ENCODE results near the gene PRICKLE4.

PRICKLE4 gene

DNA sequence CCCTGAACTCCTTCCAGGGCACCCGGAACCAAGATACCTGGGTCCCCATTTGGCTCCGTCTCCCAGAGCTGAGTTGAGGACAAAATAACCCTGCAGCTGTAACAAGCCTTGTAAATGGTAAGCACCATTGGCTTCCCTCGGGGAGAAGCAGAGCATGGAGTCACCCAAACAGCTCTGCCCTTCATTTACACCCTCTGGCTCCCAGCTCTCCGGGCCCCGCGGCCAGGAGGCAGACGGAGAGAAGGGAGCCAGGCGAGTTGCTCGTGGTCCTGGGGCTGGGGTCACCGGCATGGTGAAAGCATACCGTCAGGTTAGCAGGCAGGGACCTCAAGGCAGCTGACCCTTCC, 47.2 kb upstream of the PRICKLE4 start:
- Histone ChIP-seq H2BK12ac (ENCODE audit: low read length) (peak overlapping the region; percentile 5), H3K23ac (ENCODE audit: low read length) (no peak overlapping the region), H3K36me3 (ENCODE audit: control insufficient read depth in 1 of 2, insufficient read depth in 2 of 2, low read length in 2 of 2) (no peaks in the 10 kb centered on the region), H4K12ac (ENCODE audit: low read depth, low read length) (no peak overlapping the region), H3K27ac (ENCODE audit: low read depth, low read length) (no peak overlapping the region), H3K4ac (ENCODE audit: low read depth, low read length) (peak overlapping the region; percentile 2), H4K91ac (ENCODE audit: low read depth, low read length) (peak overlapping the region; percentile 20), H2AK5ac (ENCODE audit: low read length) (peak overlapping the region; percentile 27), H3K18ac (ENCODE audit: low read length) (peak overlapping the region; percentile 0), H3K14ac (ENCODE audit: low read length) (peak overlapping the region; percentile 1), H3K79me1 (ENCODE audit: low read length) (peaks cover 20% of the 10 kb centered on the region), H3K79me2 (ENCODE audit: control insufficient read depth, insufficient read depth, low read length, poor library complexity) (peaks cover 8% of the 10 kb centered on the region), H2BK120ac (ENCODE audit: insufficient read depth, low read length, poor library complexity) (no peak overlapping the region), H3K9ac (ENCODE audit: low read length) (no peak overlapping the region), H3K9me3 (ENCODE audit: insufficient read depth, low read depth, low read length) (no peaks in the 10 kb centered on the region), H3K4me3 (ENCODE audit: low read depth, low read length) (no peak overlapping the region), H2AFZ (ENCODE audit: insufficient read depth, low read length, poor library complexity) (peak overlapping the region; percentile 33), H3K4me1 (ENCODE audit: control insufficient read depth in 1 of 2, insufficient read depth in 2 of 2, low read length in 2 of 2) (peaks cover 19 to 22% of the 10 kb centered on the region in 2 experiments), H4K8ac (ENCODE audit: low read depth, low read length) (peak overlapping the region; percentile 17), H2BK5ac (ENCODE audit: low read depth, low read length, poor library complexity) (no peak overlapping the region), H3K4me2 (ENCODE audit: low read length) (peak overlapping the region; percentile 96), H3K27me3 (ENCODE audit: insufficient read depth, low read length) (no peaks in the 10 kb centered on the region)
- no peak for DNase-seq
- no CpG with 5 or more reads among the region's 11 CpGs for WGBS (ENCODE audit: extremely low coverage, insufficient coverage, insufficient read length)

- H3K14ac ChIP-seq (ENCODE audit: low read length) = peak overlapping the region; percentile 8
- H3K79me2 ChIP-seq (ENCODE audit: control insufficient read depth, insufficient read depth, low read length, poor library complexity) = peaks cover 8% of the 10 kb centered on the region
- H4K12ac ChIP-seq (ENCODE audit: low read depth, low read length) = no peak overlapping the region
- peak overlapping the region; percentile 69 for H3K18ac ChIP-seq (ENCODE audit: low read length)
- H4K91ac ChIP-seq (ENCODE audit: low read depth, low read length) = peak overlapping the region; percentile 25
- peak in 1 of 2 donors; percentile 32 for DNase-seq
- H2BK120ac ChIP-seq (ENCODE audit: insufficient read depth, low read length, poor library complexity) = no peak overlapping the region
- peak overlapping the region; percentile 6 for H3K27ac ChIP-seq (ENCODE audit: low read depth, low read length)
- H3K4me3 ChIP-seq (ENCODE audit: low read depth, low read length) = peak overlapping the region; percentile 75
- no peak overlapping the region for H2BK12ac ChIP-seq (ENCODE audit: low read length)
- no peak overlapping the region for H2AK5ac ChIP-seq (ENCODE audit: low read length)
- peak overlapping the region; percentile 11 for H4K8ac ChIP-seq (ENCODE audit: low read depth, low read length)
- no peaks in the 10 kb centered on the region for H3K36me3 ChIP-seq (ENCODE audit: control insufficient read depth in 1 of 2, insufficient read depth in 2 of 2, low read length in 2 of 2)
- H3K79me1 ChIP-seq (ENCODE audit: low read length) = peaks cover 20% of the 10 kb centered on the region
- no CpG with 5 or more reads among the region's 73 CpGs for WGBS (ENCODE audit: extremely low coverage, insufficient coverage, insufficient read length)
- H2BK5ac ChIP-seq (ENCODE audit: low read depth, low read length, poor library complexity) = no peak overlapping the region
- no peaks in the 10 kb centered on the region for H3K27me3 ChIP-seq (ENCODE audit: insufficient read depth, low read length)
- no peak overlapping the region for H3K23ac ChIP-seq (ENCODE audit: low read length)
- no peak overlapping the region for H3K9ac ChIP-seq (ENCODE audit: low read length)
- H2AFZ ChIP-seq (ENCODE audit: insufficient read depth, low read length, poor library complexity) = peak overlapping the region; percentile 56
- peaks cover 19 to 22% of the 10 kb centered on the region in 2 experiments for H3K4me1 ChIP-seq (ENCODE audit: control insufficient read depth in 1 of 2, insufficient read depth in 2 of 2, low read length in 2 of 2)
- H3K9me3 ChIP-seq (ENCODE audit: insufficient read depth, low read depth, low read length) = no peaks in the 10 kb centered on the region
- peak overlapping the region; percentile 96 for H3K4me2 ChIP-seq (ENCODE audit: low read length)
- peak overlapping the region; percentile 21 for H3K4ac ChIP-seq (ENCODE audit: low read depth, low read length)
Observed at GRCh38 chr6:41733707-41734665, 46.6 kb upstream of the PRICKLE4 start.

DNA sequence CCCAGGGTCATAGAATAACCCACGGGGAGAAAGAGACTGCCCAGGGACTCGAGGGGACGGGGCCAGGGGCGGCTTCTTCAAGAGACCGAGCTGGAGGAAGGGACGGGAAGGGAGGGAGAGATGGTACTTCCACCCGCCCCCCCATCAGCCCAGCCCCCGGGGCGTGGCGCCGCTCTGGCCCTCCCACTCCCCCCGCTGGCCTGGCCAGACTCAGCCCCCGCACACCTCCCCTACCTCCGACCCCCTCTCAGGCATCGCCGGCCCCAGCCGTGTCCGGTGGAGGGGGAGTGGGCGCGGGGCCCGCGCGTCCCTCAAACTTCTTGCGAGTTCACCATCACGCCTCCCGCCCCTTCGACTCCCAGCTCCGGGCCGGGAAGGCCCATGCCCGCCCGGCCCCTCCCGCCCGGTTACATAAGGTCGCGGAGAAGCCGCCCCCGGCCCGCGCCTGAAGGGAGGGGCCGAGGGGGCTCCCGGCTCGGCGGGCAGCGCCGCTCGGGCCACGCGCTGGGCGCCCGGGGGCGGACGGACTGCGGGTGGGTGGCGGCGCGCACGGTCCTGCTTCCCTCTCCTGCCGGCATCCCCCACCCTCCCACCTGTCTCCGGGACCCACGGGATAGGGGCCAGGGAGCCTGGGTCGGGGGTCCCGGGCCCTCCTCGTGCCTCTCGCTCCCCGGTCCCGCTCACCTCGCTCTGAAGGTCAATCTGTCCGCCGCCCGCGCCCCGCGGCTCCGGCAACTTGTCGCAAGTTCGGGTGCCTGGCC, 45.7 kb upstream of the PRICKLE4 start:
- no peaks in the 10 kb centered on the region for H3K27me3 ChIP-seq (ENCODE audit: insufficient read depth, low read length)
- H3K14ac ChIP-seq (ENCODE audit: low read length) = peak overlapping the region; percentile 28
- no peaks in the 10 kb centered on the region for H3K9me3 ChIP-seq (ENCODE audit: insufficient read depth, low read depth, low read length)
- H3K79me1 ChIP-seq (ENCODE audit: low read length) = peaks cover 25% of the 10 kb centered on the region
- DNase-seq = peak in 1 of 2 donors; percentile 33
- no peak overlapping the region for H2AK5ac ChIP-seq (ENCODE audit: low read length)
- H3K4me2 ChIP-seq (ENCODE audit: low read length) = peak overlapping the region; percentile 96
- peak overlapping the region; percentile 23 for H2BK5ac ChIP-seq (ENCODE audit: low read depth, low read length, poor library complexity)
- no peak overlapping the region for H4K12ac ChIP-seq (ENCODE audit: low read depth, low read length)
- peaks cover 24 to 27% of the 10 kb centered on the region in 2 experiments for H3K4me1 ChIP-seq (ENCODE audit: control insufficient read depth in 1 of 2, insufficient read depth in 2 of 2, low read length in 2 of 2)
- H3K18ac ChIP-seq (ENCODE audit: low read length) = peak overlapping the region; percentile 27
- H2BK12ac ChIP-seq (ENCODE audit: low read length) = no peak overlapping the region
- peak overlapping the region; percentile 71 for H3K27ac ChIP-seq (ENCODE audit: low read depth, low read length)
- peak overlapping the region; percentile 75 for H3K4me3 ChIP-seq (ENCODE audit: low read depth, low read length)
- H3K23ac ChIP-seq (ENCODE audit: low read length) = no peak overlapping the region
- peak overlapping the region; percentile 27 for H2BK120ac ChIP-seq (ENCODE audit: insufficient read depth, low read length, poor library complexity)
- H3K9ac ChIP-seq (ENCODE audit: low read length) = no peak overlapping the region
- peak overlapping the region; percentile 55 for H2AFZ ChIP-seq (ENCODE audit: insufficient read depth, low read length, poor library complexity)
- H4K8ac ChIP-seq (ENCODE audit: low read depth, low read length) = peak overlapping the region; percentile 40
- H4K91ac ChIP-seq (ENCODE audit: low read depth, low read length) = peak overlapping the region; percentile 51
- peak overlapping the region; percentile 21 for H3K4ac ChIP-seq (ENCODE audit: low read depth, low read length)
- H3K36me3 ChIP-seq (ENCODE audit: control insufficient read depth in 1 of 2, insufficient read depth in 2 of 2, low read length in 2 of 2) = no peaks in the 10 kb centered on the region
- no CpG with 5 or more reads among the region's 76 CpGs for WGBS (ENCODE audit: extremely low coverage, insufficient coverage, insufficient read length)
- peaks cover 8% of the 10 kb centered on the region for H3K79me2 ChIP-seq (ENCODE audit: control insufficient read depth, insufficient read depth, low read length, poor library complexity)

DNA sequence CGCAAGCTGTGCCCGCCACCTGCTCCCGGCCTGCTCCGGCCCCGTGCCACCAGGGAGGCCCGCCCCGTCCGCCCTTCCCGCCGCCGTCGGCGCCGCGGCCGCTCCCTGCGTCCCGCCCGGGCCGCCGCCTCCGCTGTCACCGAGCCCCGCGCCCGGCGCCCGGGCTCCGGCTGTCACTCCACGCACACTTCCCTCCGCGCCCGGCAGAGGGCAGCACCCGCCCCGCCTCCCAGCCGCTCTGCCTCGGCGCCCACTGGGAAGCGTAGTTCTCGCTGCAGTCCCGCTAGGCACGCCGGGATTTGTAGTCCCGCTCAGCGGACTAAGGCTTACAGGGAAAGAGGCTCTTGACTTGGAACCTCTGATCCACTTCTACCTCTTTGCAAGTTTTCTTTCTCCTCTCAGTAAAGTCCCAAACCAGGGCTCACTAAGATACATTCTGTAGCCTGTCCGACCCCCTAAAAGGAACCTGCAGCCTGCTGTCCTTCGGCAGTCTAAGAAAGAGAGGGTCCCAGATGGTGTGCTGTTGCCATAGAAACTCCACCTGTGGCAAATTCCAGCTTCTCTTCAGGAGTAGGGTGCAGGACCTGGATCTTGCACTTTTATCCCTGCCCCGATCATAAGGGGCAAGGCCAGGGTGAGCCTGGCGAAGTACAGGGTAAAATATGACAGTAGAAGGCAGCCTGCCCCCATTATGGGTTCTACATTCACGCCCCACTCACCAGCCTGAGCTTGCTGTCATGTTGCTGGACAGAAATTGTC, 45.0 kb upstream of the PRICKLE4 start, which contains the start of gene TFEB:
TFEB (minus strand) TSS at position 182 of the 759 bp plus-strand sequence. CDS start 44,395 bp downstream, outside the sequence.
- H2BK5ac ChIP-seq (ENCODE audit: low read depth, low read length, poor library complexity) = peak within 1 kb of the TSS; percentile 23
- no peaks in the 10 kb centered on the region for H3K36me3 ChIP-seq (ENCODE audit: control insufficient read depth in 1 of 2, insufficient read depth in 2 of 2, low read length in 2 of 2)
- peak within 1 kb of the TSS; percentile 52 for H4K91ac ChIP-seq (ENCODE audit: low read depth, low read length)
- no peak within 1 kb of the TSS for H3K9ac ChIP-seq (ENCODE audit: low read length)
- H3K4me2 ChIP-seq (ENCODE audit: low read length) = peak within 1 kb of the TSS; percentile 96
- peaks cover 33% of the 10 kb centered on the region for H3K79me1 ChIP-seq (ENCODE audit: low read length)
- peak within 1 kb of the TSS; percentile 3 for H2BK12ac ChIP-seq (ENCODE audit: low read length)
- no CpG with 5 or more reads among the region's 50 CpGs for WGBS (ENCODE audit: extremely low coverage, insufficient coverage, insufficient read length)
- H2AK5ac ChIP-seq (ENCODE audit: low read length) = no peak within 1 kb of the TSS
- peak within 1 kb of the TSS; percentile 71 for H3K27ac ChIP-seq (ENCODE audit: low read depth, low read length)
- peak within 1 kb of the TSS; percentile 27 for H2BK120ac ChIP-seq (ENCODE audit: insufficient read depth, low read length, poor library complexity)
- peak within 1 kb of the TSS; percentile 75 for H3K4me3 ChIP-seq (ENCODE audit: low read depth, low read length)
- H4K12ac ChIP-seq (ENCODE audit: low read depth, low read length) = no peak within 1 kb of the TSS
- peak within 1 kb of the TSS; percentile 28 for H3K14ac ChIP-seq (ENCODE audit: low read length)
- H2AFZ ChIP-seq (ENCODE audit: insufficient read depth, low read length, poor library complexity) = peak within 1 kb of the TSS; percentile 55
- H4K8ac ChIP-seq (ENCODE audit: low read depth, low read length) = peak within 1 kb of the TSS; percentile 40
- H3K27me3 ChIP-seq (ENCODE audit: insufficient read depth, low read length) = no peaks in the 10 kb centered on the region
- H3K4me1 ChIP-seq (ENCODE audit: control insufficient read depth in 1 of 2, insufficient read depth in 2 of 2, low read length in 2 of 2) = peaks cover 31% of the 10 kb centered on the region in 2 experiments
- peak; percentile 94 to 96 for DNase-seq
- H3K23ac ChIP-seq (ENCODE audit: low read length) = no peak within 1 kb of the TSS
- peaks cover 10% of the 10 kb centered on the region for H3K79me2 ChIP-seq (ENCODE audit: control insufficient read depth, insufficient read depth, low read length, poor library complexity)
- H3K4ac ChIP-seq (ENCODE audit: low read depth, low read length) = peak within 1 kb of the TSS; percentile 21
- peak within 1 kb of the TSS; percentile 27 for H3K18ac ChIP-seq (ENCODE audit: low read length)
- H3K9me3 ChIP-seq (ENCODE audit: insufficient read depth, low read depth, low read length) = no peaks in the 10 kb centered on the region
